Keratinocyte (primary cell): ENCODE measurements around the gene TMEM63B. TPM values are rescaled to one million over a fixed set of nuclear protein-coding genes. Genes with fewer than 3 reads are reported as not detected.
A peak's percentile ranks its signal among the peaks of the same experiment; 100 is the strongest.

Source experiments
- DNase-seq: peaks from one replicate; pipeline ENCODE4 v3.0.0-alpha.2; 2011; ENCODE audit warnings: low read depth, missing footprints, low spot score
- FAIRE-seq: peaks from 2 replicates; lab custom pipeline; 2011; peaks lifted over from hg19 to GRCh38; lab: Jason Lieb, UNC
- H2AFZ ChIP-seq: 2 replicates; pipeline ENCODE4 v1.6.0; 2012; ENCODE audit warnings: low read length, control low read depth, inconsistent platforms; ENCODE audit not compliant: control insufficient read depth
- H3K27ac ChIP-seq: 2 replicates; pipeline ENCODE4 v1.5.1; 2011; ENCODE audit warnings: low read length; ENCODE audit not compliant: control insufficient read depth, insufficient read depth
- H3K27me3 ChIP-seq: 3 replicates; pipeline ENCODE4 v1.6.0; 2011; ENCODE audit warnings: low read length; ENCODE audit not compliant: control insufficient read depth, insufficient read depth; ENCODE audit errors: extremely low read depth
- H3K36me3 ChIP-seq, 2 experiments: 2 replicates in 1 of 2; 3 replicates in 1 of 2; pipeline ENCODE4 v1.5.1; 2011; ENCODE audit warnings: low read length in 2 of 2, mild to moderate bottlenecking in 1 of 2; ENCODE audit not compliant: control insufficient read depth in 2 of 2, insufficient read depth in 2 of 2; ENCODE audit errors: extremely low read depth in 1 of 2
- H3K4me1 ChIP-seq: 3 replicates; pipeline ENCODE4 v1.5.1; 2011; ENCODE audit warnings: low read length; ENCODE audit not compliant: control insufficient read depth, insufficient read depth; ENCODE audit errors: extremely low read depth
- H3K4me2 ChIP-seq: 3 replicates; pipeline ENCODE4 v1.6.0; 2011; ENCODE audit warnings: low read depth, low read length; ENCODE audit not compliant: control insufficient read depth, insufficient read depth; ENCODE audit errors: extremely low read depth
- H3K4me3 ChIP-seq, 3 experiments: fragments of 200-600 bp in 1 of 3; sonication (generic) in 1 of 3; 2 replicates in 2 of 3; 3 replicates in 1 of 3; pipeline ENCODE4 v1.5.1; 2011 to 2016; ENCODE audit warnings: low read length in 3 of 3, mild to moderate bottlenecking in 3 of 3, control low read depth in 2 of 3, inconsistent platforms in 1 of 3, low read depth in 1 of 3, mixed read lengths in 1 of 3, mixed run types in 1 of 3, moderate library complexity in 1 of 3; ENCODE audit not compliant: control insufficient read depth in 2 of 3, insufficient read depth in 2 of 3; ENCODE audit errors: extremely low read depth in 1 of 3
- H3K79me2 ChIP-seq: 2 replicates; pipeline ENCODE4 v1.6.0; 2012; ENCODE audit warnings: low read length; ENCODE audit not compliant: control insufficient read depth, insufficient read depth
- H3K9ac ChIP-seq: 3 replicates; pipeline ENCODE4 v1.6.0; 2011; ENCODE audit warnings: low read length; ENCODE audit not compliant: control insufficient read depth, insufficient read depth; ENCODE audit errors: extremely low read depth
- H3K9me1 ChIP-seq: 3 replicates; pipeline ENCODE4 v1.6.0; 2011; ENCODE audit warnings: low read length; ENCODE audit not compliant: control insufficient read depth, insufficient read depth; ENCODE audit errors: extremely low read depth
- H3K9me3 ChIP-seq: 2 replicates; pipeline ENCODE4 v1.5.1; 2012; ENCODE audit warnings: low read depth, low read length; ENCODE audit not compliant: control insufficient read depth
- H4K20me1 ChIP-seq: 3 replicates; pipeline ENCODE4 v1.6.0; 2011; ENCODE audit warnings: low read length; ENCODE audit not compliant: control insufficient read depth, insufficient read depth; ENCODE audit errors: extremely low read depth
- EZH2 ChIP-seq: IDR thresholded peaks from one replicate; pipeline ENCODE4 v1.6.1; 2012; ENCODE audit warnings: inconsistent platforms, mild to moderate bottlenecking, low read length, moderate library complexity
- dilution Hi-C: fragments of 300-500 bp; cut with MboI; formaldehyde crosslinking; loops from one replicate; pipeline ENCODE4 v1.7.0; 2020; ENCODE audit warnings: low sequenced_read_pairs; ENCODE audit not compliant: extremely low pct_ligation_motif_present
- polyA plus RNA-seq, 5 experiments: library from polyadenylated mRNA; depleted of rRNA in 3 of 5; stranded (reverse) in 3 of 5; stranded (forward) in 1 of 5; unstranded in 1 of 5; fragments of >200 nt; gene quantifications; 1 replicate in 1 of 5; 2 replicates in 3 of 5; 3 replicates in 1 of 5; pipeline versions ENCODE4 v1.2.1 to v1.2.3, GENCODE V29; 2011 to 2012; ENCODE audit warnings: missing spikeins in 2 of 5, low read depth in 1 of 5, low replicate concordance in 1 of 5
- TF ChIP-seq, protein P1 (sequence below), 3 experiments: IDR thresholded peaks in 1 of 3; conservative IDR thresholded peaks in 1 of 3; optimal IDR thresholded peaks in 1 of 3; 2 replicates in 2 of 3; 3 replicates in 1 of 3; pipeline versions ENCODE3 to v1.5.1; 2011; ENCODE audit warnings: low read length in 3 of 3, mild to moderate bottlenecking in 3 of 3, moderate library complexity in 2 of 3, control low read depth in 1 of 3, inconsistent platforms in 1 of 3; ENCODE audit not compliant: insufficient read depth in 2 of 3; ENCODE audit errors: extremely low read depth in 1 of 3

Gene TMEM63B
- polyA plus RNA-seq, 1 donor (not counting 4 experiments of a cell fraction or from before 2014, with no cell fraction given) = 64.8 TPM

DNA sequence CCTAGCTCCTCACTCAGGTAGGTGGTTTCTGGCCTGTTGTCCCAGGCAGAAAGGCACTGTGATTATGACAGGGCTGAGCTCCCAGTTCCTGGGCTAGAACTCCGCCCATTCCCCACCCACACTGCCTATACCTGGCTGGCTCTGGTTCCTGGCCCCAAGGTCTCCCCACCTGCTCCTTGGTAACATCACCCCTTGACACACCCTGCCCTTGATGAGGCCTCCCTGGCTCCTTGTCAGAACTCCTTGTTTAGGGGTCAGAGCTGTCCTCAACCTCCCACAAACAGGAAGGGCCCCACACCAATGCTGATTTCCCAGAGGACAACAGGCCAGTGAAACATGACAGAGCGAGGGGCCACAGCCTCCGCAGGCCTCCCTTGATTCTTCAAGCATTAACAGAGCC, 73.8 kb downstream of the TMEM63B start:
- Histone ChIP-seq H3K9ac (peak overlapping the region; percentile 50), H4K20me1 (no peaks in the 10 kb centered on the region), H3K79me2 (no peaks in the 10 kb centered on the region), H3K27ac (peak overlapping the region; percentile 65), H3K9me3 (no peaks in the 10 kb centered on the region), H3K4me1 (peaks cover 32% of the 10 kb centered on the region), H3K27me3 (no peaks in the 10 kb centered on the region), H3K9me1 (no peaks in the 10 kb centered on the region), H3K36me3 (no peaks in the 10 kb centered on the region), H2AFZ (peak overlapping the region; percentile 35), H3K4me3 (peak overlapping the region in 1 of 3 experiments; percentile 30), H3K4me2 (peak overlapping the region; percentile 73)
- no peak for TF ChIP-seq EZH2
- TF ChIP-seq, protein P1, sequence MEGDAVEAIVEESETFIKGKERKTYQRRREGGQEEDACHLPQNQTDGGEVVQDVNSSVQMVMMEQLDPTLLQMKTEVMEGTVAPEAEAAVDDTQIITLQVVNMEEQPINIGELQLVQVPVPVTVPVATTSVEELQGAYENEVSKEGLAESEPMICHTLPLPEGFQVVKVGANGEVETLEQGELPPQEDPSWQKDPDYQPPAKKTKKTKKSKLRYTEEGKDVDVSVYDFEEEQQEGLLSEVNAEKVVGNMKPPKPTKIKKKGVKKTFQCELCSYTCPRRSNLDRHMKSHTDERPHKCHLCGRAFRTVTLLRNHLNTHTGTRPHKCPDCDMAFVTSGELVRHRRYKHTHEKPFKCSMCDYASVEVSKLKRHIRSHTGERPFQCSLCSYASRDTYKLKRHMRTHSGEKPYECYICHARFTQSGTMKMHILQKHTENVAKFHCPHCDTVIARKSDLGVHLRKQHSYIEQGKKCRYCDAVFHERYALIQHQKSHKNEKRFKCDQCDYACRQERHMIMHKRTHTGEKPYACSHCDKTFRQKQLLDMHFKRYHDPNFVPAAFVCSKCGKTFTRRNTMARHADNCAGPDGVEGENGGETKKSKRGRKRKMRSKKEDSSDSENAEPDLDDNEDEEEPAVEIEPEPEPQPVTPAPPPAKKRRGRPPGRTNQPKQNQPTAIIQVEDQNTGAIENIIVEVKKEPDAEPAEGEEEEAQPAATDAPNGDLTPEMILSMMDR (optimal IDR thresholded peaks at IDR 0.05 in 1 of 3, IDR thresholded peaks at IDR 0.05 in 1 of 3, conservative IDR thresholded peaks at IDR 0.05 in 1 of 3; ENCODE audit: extremely low read depth in 1 of 3, insufficient read depth in 2 of 3, low read length in 3 of 3) = no peak
- DNase-seq (no peak), FAIRE-seq (peak; percentile 87)
- dilution Hi-C loops = no loop called here

DNA sequence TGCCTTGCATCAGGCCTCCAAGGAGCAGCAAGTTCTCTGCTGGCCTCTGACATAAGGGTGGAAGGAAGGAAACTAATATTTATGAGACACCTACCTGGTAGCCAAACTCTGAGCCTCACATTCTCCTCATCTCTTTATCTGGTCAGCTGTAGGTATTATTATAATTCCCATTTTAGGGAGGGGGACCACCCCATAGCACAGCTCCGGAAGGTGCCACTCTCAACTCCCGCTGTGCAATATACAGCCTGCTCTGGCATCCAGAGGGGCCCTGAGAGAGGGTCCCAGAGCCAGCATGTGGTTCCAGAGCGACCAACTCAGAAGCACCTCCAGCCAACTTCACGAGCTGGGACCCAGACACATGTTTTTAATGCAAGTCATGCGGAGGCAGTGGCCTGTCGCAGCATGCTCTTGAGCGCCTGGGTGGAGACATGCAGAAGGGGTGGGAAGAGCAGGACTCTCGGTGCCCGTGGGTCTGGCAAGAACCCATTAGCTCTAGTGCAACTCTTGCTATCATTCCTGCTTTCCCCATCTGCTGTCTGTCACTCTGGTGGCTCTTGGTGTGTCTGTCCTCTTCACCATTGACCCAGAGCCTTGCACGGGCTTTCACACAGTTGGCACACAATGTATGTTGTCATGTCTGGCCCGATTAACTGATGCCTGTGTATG, 74.4 kb downstream of the TMEM63B start:
- H3K27ac ChIP-seq = peak overlapping the region; percentile 65
- H3K9ac ChIP-seq = peak overlapping the region; percentile 50
- peaks cover 35% of the 10 kb centered on the region for H3K4me1 ChIP-seq
- H3K9me1 ChIP-seq = no peaks in the 10 kb centered on the region
- no peaks in the 10 kb centered on the region for H3K36me3 ChIP-seq
- H3K9me3 ChIP-seq = no peaks in the 10 kb centered on the region
- peak overlapping the region; percentile 73 for H3K4me2 ChIP-seq
- peak overlapping the region; percentile 35 for H2AFZ ChIP-seq
- no peaks in the 10 kb centered on the region for H4K20me1 ChIP-seq
- no peak for TF ChIP-seq EZH2
- TF ChIP-seq, protein P1 (optimal IDR thresholded peaks at IDR 0.05 in 1 of 3, IDR thresholded peaks at IDR 0.05 in 1 of 3, conservative IDR thresholded peaks at IDR 0.05 in 1 of 3; ENCODE audit: extremely low read depth in 1 of 3, insufficient read depth in 2 of 3, low read length in 3 of 3) = no peak
- no peaks in the 10 kb centered on the region for H3K79me2 ChIP-seq
- dilution Hi-C loops = no loop called here
- FAIRE-seq = peak; percentile 87
- no peaks in the 10 kb centered on the region for H3K27me3 ChIP-seq
- H3K4me3 ChIP-seq = peak overlapping the region in 2 of 3 experiments; percentile 17 to 30
- DNase-seq = no peak
